Measurements from ENCODE around the gene CATSPERD. TPM values are rescaled to one million over a fixed set of nuclear protein-coding genes. Genes with fewer than 3 reads are reported as not detected.

The CATSPERD gene
- total and polyA plus RNA-seq, 9 of the 15 experiments (the other 6 are each of a cell fraction or from before 2014, with no cell fraction given) = not detected

DNA sequence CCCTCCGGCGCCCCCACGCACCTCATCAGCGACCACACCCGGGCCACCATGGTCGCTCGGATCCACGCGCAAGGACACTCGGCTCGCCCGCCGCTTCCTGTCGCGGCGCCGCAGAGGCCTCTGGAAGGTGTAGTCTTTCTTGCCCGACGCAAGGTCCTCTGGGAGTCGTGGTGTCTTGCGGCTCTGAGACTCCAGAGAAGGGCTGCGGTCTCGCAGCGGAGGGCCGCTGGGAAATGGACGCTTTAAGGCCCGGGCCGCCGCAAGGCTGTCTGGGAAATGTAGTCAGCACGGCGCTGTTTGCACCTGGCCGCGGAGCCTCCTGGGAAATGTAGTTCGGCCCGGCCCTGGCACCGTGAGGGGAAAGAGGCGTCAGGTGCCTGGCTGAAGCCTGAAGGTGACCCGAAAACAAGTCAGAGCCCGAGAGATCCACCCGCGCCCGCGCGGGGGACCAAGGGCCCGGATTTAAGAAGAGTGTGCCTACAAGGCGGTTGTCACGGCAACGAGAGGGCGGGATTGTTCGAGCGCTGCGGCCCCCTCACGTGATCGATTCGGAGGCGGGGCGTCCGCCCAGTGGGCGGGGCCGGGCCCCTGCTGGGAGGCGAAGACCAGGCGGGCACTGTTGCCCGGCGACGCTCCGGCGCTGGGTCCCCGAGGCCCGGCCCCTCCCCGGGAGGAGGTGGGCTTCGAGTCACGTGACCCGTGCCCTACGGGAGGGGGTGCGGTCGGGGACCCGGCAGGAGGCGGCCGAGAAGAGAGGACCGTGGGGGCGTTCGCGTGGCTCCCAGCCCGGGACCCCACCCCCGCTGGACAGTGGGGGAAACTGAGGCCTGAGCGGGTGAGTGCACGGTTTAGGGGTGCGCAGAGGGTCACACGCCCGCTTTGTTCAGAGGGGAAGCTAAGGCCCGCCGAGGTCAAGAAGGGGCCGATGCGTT, 39.7 kb upstream of the CATSPERD start, which contains the start of the genes HSD11B1L and MICOS13 (continued):
- TF ChIP-seq MAFK (IDR thresholded peaks at IDR 0.05; ENCODE audit: low read length) (no peak), TEAD4 (IDR thresholded peaks at IDR 0.05; ENCODE audit: low read length) (peak; percentile 40; the same call in 1 of the 2 replicates), TEAD4 (CRISPR knock-in tag; IDR thresholded peaks at IDR 0.05; ENCODE audit: borderline replicate concordance) (no peak), C11orf30 (IDR thresholded peaks at IDR 0.05; ENCODE audit: low read depth) (peak; percentile 50), ZNF274 (IDR thresholded peaks at IDR 0.05; ENCODE audit: borderline replicate concordance, low read depth, low read length) (no peak), ZNF263 (CRISPR knock-in tag; IDR thresholded peaks at IDR 0.05; ENCODE audit: borderline replicate concordance) (peak; percentile 7; the same call in 1 of the 2 replicates), PRPF4 (IDR thresholded peaks at IDR 0.05; ENCODE audit: insufficient read depth, low read depth, low read length, poor library complexity, severe bottlenecking) (no peak), CBX1 (IDR thresholded peaks at IDR 0.05; ENCODE audit: low read depth) (peak; percentile 46; the same call in 1 of the 2 replicates), EGR1 (conservative IDR thresholded peaks at IDR 0.05) (peak; percentile 63; the same call in 1 of the 2 replicates), TEAD2 (tag; IDR thresholded peaks at IDR 0.05) (no peak), MYNN (IDR thresholded peaks at IDR 0.05) (no peak), MYNN (CRISPR knock-in tag; IDR thresholded peaks at IDR 0.05) (no peak), POLR2A (conservative IDR thresholded peaks at IDR 0.05) (peak; percentile 90; the same call in 1 of the 2 replicates), BMI1 (IDR thresholded peaks at IDR 0.05; ENCODE audit: low read length) (peak; percentile 95), POLR2B (IDR thresholded peaks at IDR 0.05; ENCODE audit: low read depth, partially characterized antibody) (no peak), GTF2F1 (IDR thresholded peaks at IDR 0.05; ENCODE audit: low read depth, low read length) (0 out of 2 replicates have a peak, but pooled peaks have one; percentile 42), CBFA2T2 (conservative IDR thresholded peaks at IDR 0.05) (peak; percentile 86), ZNF583 (CRISPR knock-in tag; IDR thresholded peaks at IDR 0.05) (no peak), SRSF7 (optimal IDR thresholded peaks at IDR 0.05; ENCODE audit: low read depth, low read length) (no peak), ZNF184 (CRISPR knock-in tag; IDR thresholded peaks at IDR 0.05) (no peak), HDGF (IDR thresholded peaks at IDR 0.05) (no peak), ZNF584 (CRISPR knock-in tag; IDR thresholded peaks at IDR 0.05; ENCODE audit: low read depth) (0 out of 2 replicates have a peak, but pooled peaks have one; percentile 75), ESRRA (IDR thresholded peaks at IDR 0.05; ENCODE audit: borderline replicate concordance, low read depth) (peak; percentile 94), ZNF436 (CRISPR knock-in tag; IDR thresholded peaks at IDR 0.05) (no peak; the same call in 1 of the 2 replicates), MYBL2 (IDR thresholded peaks at IDR 0.05; ENCODE audit: low read depth) (no peak), MYBL2 (CRISPR knock-in tag; IDR thresholded peaks at IDR 0.05; ENCODE audit: borderline replicate concordance) (no peak), ZNF165 (CRISPR knock-in tag; IDR thresholded peaks at IDR 0.05; ENCODE audit: borderline replicate concordance) (no peak)
- TF ChIP-seq, protein P1, sequence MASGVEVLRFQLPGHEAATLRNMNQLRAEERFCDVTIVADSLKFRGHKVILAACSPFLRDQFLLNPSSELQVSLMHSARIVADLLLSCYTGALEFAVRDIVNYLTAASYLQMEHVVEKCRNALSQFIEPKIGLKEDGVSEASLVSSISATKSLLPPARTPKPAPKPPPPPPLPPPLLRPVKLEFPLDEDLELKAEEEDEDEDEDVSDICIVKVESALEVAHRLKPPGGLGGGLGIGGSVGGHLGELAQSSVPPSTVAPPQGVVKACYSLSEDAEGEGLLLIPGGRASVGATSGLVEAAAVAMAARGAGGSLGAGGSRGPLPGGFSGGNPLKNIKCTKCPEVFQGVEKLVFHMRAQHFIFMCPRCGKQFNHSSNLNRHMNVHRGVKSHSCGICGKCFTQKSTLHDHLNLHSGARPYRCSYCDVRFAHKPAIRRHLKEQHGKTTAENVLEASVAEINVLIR (CRISPR knock-in tag; IDR thresholded peaks at IDR 0.05) = peak; percentile 64
- TF ChIP-seq, protein P2, sequence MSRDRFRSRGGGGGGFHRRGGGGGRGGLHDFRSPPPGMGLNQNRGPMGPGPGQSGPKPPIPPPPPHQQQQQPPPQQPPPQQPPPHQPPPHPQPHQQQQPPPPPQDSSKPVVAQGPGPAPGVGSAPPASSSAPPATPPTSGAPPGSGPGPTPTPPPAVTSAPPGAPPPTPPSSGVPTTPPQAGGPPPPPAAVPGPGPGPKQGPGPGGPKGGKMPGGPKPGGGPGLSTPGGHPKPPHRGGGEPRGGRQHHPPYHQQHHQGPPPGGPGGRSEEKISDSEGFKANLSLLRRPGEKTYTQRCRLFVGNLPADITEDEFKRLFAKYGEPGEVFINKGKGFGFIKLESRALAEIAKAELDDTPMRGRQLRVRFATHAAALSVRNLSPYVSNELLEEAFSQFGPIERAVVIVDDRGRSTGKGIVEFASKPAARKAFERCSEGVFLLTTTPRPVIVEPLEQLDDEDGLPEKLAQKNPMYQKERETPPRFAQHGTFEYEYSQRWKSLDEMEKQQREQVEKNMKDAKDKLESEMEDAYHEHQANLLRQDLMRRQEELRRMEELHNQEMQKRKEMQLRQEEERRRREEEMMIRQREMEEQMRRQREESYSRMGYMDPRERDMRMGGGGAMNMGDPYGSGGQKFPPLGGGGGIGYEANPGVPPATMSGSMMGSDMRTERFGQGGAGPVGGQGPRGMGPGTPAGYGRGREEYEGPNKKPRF (IDR thresholded peaks at IDR 0.05; ENCODE audit: low read depth, low read length) = no peak

All from K562 (cell line).